CD1c-positive myeloid dendritic cell (primary cell): ENCODE results near the gene PHF8.

Experiments used
- DNase-seq: peaks from one replicate; pipeline ENCODE4 v3.0.0-alpha.2; 2016; ENCODE audit errors: extremely low spot score

PHF8 gene

DNA sequence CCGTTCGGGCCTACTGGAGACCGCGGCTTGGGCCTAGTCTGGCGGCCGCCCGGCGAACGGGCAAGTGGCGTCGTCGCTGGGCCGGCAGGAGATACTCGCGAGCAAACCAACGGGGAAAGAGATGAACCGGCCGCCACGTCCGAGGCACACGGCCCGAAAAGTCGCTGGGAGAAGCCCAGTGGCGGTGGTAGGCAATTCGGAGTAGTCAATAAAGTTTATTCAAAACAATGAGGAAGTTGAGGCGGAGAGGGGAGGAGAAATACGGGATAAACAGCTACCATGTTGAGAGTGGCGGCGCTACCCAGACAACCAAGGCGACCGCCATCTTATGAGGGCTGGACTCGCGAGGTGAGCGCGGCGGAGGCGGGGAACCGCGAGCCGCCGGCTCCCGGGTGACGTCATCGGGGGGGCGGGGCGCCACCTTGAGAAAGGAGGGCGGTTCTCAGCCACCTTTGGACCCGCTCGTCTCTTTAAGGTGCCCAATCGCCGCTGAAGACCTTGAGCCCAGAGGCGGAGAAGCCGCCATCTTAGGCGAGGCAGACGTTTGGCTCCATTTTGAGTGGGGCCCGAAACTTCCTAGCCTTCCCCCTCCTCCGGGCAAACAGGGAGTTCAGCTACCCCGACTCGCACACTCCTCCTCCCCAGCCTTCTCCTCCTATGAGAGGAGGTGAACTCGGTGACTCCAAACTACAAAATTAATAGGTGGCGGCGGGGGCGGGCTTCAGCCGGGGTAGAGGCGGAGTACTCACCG, at the start of gene PHF8:
PHF8 (minus strand) TSS at position 348 of the 751 bp plus-strand sequence. CDS start 1,745 bp downstream, outside the sequence.
- peak; percentile 95 for DNase-seq

DNA sequence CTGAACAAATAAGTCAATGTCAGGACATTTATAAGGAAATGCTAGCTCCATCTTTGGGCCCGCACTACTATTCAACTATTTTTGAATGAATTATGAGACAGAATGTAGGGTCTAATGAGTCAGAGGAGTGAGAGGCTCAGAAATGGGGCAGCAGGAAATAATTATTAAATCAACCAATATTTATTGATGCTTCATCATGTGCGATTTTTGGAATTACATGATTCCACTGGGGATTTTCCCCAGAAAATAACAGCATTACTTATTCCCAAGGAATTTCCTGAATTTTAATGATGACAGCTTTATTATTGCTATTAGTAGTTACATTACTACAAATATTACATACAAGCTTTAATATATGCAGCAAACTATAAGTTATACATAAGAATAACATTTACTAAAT, 49.3 kb upstream of the PHF8 start:
- DNase-seq: no peak

DNA sequence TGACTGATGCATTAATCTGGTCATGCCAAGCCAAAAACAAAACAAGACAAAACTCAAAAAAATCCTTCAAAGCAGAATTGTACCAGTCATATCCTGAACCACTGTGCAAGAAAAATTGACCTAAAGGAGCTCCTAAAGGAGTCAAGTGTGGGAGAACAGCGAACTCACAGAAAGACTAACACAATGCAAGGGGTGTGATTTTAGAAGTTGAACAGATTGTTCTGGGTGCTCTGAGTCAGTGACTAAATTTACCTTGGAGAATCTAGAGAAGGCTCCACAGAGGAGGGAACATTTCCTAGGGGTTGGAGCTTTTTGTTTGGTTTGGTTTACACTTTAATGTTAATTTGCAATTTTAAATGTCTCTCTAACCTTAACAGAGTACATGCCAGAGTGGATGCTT, 48.9 kb upstream of the PHF8 start:
- DNase-seq: no peak

DNA sequence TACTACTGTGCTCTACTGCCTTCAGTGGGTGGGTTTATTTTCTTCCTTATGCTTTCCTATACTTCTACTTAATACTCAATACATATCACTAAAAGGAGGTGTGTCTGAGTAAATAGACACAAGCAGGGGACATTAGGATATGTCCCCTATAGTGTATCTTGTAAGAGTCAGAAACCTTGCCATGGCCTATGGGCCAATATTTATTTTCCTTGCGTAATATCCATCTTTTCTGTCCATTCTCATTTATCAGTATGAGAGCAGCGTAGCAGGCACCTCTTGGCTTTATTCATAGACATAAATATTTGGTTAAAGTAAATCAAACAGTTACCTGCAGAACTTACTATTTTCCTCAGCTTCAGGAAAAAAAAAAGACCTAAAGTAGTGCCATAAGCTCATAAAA, 46.6 kb upstream of the PHF8 start:
- DNase-seq: no peak

DNA sequence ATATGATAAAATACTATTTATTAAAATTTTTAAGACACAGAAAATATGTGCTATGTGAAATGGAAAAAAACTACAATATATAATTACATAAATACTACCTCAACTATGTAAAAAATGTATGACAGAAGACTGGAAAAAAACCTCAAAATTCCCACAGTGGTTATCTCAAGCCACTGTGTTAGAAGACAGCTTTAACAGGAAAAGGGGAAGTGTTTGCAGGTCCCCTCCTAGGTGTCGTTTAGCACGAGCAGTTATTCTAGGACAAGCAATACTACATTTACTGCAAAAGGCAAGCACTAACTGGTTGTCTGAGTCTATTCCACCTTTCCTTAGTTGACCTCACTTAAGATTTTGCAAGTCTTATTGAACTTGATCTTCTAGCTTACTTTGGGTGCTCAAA, 44.9 kb upstream of the PHF8 start:
- no peak for DNase-seq

DNA sequence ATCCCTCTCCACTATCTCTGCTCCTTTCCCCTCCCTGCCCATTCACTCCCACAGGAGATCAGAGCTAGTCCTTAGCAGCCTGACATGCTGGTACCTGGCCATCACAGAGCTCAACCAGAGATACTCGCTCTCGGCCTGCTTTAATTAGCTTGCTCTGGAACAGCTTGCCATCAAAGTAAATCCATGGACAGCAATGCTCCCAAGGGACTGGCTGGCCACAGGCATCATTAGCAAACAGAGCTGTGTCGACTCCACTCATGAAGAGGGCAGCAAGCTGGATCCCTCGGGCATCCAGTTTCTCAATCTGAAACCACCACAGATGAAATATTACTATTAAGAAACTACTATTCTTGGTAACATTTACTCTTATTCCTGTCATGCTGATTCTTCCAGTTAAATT, 43.4 kb upstream of the PHF8 start:
- no peak for DNase-seq

DNA sequence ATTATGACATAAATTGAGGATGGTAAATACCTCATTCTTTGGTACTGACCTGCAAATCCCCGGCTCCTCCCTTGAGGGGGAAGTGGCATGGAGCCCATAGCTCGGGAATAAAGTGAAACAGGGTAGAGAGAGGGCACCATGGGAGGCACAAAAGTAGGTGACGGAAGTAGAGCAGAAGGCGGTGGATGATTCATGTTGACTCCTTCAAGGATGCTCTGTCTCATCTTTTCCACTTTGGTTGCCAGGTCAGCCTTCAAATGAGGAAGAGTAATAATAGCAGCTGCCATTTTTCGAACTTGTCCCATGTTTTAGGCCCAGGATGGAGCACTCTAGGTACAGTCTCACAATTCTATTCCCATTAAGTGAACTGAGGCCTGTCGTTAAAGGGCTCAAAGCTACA, 41.4 kb upstream of the PHF8 start:
- DNase-seq: no peak

DNA sequence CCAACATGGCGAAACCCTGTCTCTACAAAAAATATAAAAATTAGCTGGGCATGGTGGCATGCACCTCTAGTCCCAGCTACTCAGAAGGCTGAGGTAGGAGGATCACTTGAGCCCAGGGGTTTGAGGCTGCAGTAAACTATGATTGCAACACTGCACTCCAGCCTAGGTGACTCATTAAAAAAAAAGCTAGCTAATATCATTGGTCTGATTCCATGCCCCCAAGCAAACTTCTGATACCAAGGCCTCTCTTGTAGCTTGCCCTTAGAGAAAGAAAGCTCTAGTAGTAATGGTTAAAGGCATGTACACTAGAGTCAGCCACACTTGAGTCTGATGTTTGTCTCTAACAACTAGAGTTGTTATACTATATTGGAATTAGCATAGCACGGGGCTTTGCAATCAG, 32.6 kb upstream of the PHF8 start:
- no peak for DNase-seq

DNA sequence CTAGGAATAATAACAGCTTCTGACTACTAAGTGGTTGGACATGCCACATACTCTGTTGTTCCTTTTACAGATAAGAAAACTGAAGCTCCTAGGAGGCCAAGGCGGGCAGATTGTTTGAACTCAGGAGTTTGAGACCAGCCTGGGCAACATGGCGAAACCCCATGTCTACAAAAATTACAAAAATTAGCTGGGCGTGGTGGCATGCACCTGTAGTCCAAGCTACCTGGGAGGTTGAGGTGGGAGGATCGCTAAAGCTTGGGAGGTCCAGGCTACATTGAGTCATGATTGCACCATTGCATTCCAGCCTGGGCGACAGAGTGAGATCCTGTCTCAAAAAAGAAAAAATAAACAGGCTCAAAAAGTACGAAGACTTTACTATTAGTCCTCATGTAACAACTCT, 30.6 kb upstream of the PHF8 start:
- DNase-seq: no peak

DNA sequence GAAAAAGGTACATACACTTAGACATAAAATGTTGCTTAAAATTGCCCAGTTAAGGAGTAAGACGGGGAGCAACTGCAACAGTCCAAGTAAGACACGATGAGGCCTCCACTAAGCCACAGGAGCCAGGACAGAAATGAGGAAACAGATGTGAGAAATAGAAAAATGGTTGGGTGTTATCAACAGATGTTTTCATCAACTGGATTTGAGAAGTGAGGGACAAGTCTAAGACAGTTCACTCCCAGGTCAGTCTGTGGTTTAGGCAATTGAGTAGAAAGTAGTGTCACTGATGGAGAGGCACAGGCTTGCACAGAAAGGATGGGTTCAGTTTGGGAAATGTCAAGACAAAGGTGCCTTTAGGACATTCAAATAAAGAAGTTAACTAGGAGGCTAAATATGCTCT, 23.5 kb upstream of the PHF8 start:
- DNase-seq: no peak

DNA sequence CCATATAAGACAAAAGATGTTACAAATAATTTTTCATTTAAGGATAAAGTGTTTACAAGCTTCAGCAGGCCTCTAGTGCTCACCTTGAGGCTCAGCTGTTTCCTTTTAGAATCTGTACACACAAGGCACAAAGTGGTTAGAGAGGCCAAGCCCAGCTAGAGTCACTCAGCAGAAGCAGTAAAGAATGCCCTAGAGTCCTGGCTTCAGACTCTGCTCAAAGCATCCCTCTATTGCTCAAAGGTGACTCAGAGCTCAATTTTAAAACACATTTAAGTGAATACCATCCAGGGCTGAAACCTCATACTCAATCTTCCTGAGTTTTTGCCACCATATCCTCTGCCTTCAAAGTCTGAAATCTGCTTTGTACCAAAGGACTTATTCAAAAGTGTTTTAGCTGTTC, 22.6 kb upstream of the PHF8 start:
- DNase-seq: no peak

DNA sequence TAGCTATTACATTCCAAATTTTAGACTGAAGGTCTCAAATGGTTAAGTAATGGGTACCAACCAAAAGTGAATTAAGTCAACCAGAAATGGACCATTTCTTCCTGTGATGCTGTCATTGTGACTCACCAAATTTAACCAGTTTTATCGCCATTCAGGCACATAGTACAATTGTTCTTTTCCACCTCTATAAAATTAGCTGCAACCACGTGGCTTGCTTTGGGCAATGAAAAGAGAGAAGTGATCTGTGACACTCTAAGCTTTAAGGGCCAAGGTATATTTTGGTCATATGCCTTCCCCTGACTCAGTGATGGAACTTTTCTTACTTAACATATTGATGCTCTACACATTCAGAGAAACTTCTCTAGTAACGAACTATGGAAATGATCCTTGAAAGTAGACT, 20.3 kb upstream of the PHF8 start:
- DNase-seq: no peak

DNA sequence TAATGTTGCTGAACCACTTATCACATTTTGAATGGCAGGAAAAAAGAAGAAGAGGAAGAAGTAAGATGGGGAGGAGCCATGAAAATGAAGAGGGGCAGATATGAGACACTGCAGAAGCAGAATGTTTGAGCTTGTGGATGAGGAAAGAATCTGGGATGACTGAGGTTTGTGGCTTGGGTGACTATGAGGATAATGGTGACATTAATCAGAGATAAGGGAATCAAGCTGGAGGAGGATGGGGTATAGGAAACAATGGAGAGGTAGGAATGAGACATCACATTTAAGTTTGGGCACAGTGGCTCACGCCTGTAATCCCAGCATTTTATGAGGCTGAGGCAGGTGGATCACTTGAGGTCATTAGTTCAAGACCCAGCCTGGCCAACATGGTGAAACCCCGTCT, 19.1 kb upstream of the PHF8 start:
- DNase-seq: no peak

DNA sequence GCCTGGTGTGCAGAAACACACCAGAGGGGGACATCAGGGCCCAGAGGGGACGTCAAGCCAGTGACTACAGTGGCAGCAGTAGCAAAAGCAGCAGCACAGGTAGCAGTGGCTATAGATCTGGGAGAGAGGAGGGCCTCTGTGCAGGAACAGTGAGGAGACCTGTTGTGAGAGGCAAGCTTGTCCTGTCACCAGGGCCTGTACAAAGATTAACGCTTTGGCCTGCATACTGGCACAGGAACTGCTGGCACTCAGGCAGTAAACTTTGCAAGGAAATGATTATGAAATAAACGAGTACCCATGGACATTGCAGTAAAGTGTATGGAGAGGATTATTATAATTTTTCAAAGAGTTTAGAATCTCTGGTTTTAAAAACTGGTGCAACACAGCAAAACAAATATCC, 5.5 kb upstream of the PHF8 start:
- DNase-seq: no peak

DNA sequence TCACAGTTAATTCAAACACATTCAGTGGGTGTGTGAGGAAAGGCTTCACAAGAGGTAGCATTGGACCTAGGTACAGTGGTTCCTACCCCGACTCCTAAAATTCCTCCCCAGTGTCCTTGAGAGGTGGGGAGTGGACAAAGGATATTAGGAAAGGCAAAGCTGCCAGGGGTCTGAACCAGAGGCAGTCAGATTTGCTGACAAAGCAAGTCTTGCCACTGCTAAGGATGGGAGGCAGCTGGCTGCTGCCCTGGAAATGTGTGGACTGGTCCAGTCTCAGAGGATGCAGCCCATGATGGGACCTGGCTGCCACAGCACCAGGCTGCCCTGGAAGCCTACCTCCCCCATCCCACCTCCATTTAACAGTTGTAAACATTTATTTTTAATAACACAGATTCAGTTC, 4.1 kb upstream of the PHF8 start:
- no peak for DNase-seq

DNA sequence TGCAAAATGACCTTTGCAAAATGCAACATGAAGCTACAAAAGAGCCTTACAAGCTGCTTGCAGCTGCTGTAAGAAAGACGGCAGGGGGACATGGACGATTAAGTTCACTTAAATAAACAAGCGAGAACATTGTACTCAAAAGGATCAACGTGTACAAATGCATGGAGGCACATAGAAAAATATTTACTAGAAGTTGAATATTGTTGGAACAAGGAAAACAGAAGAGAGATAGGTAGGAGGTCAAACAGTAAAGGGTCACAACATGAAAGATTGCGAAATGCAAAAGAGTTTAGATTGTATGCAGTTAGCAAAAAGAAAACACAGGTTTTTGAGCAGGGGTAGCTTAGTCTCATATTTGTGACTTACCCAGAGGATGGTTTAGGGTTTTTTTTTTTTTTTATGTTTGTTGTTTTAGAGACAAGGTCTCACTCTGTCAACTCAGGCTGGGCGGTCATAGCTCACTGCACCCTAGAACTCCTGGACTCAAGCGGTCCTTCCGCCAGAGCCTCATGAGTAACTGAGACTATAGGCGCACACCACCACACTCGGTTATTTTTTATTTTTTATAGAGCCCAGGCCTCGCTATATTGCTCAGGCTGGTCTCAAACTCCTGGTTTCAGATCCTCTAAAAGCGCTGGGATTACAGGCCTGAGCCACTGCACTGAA, 1.4 kb upstream of the PHF8 start:
- peak; percentile 1 for DNase-seq

DNA sequence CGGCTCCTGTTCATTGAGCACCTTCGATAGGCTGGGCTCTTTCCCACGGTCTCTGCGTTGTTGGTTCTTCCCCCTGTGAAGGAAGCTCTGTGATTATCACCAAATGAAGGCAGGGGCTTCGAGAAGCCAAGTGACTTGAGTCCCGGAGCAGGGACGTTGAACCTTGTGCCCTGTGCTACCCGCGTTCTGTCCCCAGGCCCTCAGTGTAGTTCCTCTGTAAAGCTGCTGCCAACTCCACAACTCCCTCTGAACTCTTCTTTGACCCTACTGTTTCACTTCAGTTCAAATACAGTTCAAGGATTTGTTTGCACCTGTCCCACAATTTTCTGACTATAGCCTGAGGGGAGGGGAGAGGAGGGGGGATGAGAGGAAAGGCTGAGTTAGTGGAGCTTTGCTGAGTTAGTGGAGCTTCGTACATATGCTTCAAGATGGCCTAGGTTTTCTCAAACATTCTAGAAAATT, 635 bp upstream of the PHF8 start:
- no peak for DNase-seq

DNA sequence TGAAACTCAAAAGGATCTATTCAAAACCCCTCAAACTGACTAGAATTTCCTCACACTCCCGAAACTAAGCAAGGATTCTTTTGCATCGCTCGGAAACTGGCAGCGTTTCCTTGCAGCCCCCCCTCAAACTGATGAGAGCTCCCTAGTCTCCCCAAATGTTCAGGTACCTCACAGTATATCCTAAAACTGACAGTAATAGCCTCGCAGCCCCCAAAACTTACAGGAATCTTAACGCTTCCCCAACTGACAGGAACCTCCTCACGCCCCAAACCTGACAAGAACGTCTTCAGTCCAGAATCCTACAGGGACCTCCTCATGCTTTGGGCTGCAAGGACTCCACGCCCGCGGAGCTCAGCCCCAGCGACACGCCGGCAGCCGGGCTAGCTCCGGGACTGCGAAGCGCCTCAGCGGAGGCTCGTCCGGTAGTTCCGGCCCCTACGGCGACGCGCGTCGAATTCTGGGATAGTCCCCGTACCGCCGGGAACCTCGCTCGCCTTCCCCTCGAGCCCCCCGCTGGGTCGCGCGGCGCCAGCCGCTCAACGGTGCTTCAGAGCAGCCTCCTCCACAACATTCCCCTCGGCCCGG, 640 bp downstream of the PHF8 start:
- peak; percentile 39 for DNase-seq

DNA sequence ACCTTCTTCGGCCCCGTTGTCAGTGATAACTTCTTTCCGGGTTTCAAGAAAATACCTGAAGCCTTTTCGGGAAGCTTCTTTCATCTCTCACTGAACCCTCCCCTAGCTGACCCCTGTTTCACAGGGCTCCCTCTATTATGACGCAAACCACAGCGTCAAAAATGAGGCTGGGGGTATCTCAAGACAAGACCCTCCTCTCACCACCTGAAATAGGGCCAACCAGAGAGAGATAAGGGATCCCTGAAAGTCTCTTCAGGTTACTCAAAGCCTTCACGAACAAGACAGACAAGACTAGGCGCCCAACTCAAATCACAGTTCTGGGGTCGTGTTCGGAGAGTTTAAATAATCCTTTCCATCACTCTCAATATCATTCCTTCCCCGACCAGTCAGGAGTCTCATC, 1.2 kb downstream of the PHF8 start:
- no peak for DNase-seq

DNA sequence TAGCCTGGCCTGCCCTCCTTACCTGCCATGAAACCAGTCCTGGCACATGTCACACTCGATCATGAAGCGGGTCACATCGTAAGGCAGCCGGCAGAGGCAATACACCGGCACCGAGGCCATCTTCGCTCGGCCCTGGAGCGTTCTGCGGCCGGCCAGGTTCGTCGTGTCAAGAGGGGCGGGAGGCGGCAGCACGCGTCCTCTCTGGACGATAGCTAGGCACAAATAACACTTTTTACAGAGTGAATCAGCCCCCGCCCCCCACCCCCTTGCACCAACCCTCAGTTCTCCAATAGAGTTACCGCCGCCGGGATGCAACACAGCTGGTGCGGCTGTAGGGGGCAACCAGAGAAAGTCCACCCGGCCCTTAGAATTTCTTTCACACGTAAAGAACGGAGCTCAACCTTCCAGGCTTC, 1.7 kb downstream of the PHF8 start:
- DNase-seq: peak; percentile 35

DNA sequence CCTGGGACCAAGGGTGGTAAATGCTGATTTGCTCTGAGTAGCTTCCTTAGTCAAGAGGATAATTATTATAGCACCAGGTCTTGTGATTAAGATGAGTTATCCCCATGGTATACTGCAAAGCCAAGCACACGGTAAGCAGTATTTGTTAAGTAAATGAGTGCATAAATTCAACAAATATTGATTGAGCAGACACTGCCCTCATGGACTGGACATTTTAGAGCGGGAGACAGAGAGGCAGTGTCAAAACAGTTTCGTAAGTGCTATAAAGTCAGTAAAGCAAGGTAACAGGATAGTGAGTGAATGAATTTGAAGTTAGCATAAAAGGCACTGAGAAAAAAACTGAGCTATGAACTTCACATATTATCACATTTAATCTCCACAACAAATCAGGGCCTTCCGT, 13.9 kb downstream of the PHF8 start:
- no peak for DNase-seq

DNA sequence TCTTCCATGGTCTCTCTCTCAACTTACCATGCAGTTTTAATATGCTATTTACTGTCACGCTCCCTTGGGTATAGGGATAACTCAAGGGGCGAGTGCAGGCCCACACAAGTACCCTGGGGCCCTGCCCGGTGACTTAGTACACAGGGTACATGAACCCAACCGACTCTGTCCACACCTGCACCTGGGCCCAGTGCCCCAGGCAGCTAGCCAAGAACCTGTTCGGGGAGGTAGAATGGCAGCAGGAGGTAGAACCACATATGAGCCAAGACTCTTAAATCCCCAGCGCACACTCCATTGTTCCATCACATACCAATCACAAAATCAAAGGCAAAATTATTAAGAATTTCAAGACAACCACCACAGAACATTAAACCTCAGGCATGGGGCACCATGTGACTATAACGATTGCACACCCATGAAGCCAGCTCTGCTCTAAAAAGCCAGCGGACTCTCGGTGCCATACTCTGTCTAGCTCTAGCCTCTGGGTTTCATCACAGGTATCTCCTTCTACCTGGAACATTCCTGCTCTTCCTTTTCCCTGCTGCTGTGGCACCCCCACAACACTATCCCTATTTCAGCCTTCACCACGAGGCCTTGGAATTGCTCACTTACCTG, 14.6 kb downstream of the PHF8 start:
- no peak for DNase-seq

DNA sequence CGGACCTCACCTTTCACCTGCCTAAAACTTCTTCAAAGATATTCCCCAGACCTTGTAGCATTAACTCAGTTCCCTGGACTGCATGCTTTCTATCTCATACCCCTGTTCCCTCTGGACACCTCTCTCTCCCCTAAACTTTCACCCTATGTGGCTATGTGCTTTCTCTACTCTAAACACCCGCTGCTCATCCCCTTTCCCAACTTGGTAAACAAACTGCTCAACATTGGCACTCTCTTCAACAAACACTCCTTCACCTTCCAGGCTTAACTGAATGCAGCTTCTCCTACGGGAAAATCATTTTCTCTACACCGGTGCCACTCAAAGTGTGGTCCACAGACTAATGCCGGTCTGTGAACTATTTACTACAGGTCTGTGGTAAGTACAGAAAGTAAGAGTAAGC, 19.9 kb downstream of the PHF8 start:
- no peak for DNase-seq
